Chondrocyte (in vitro differentiated cells): Measurements from ENCODE around the gene CFAP298. TPM values are rescaled to one million over a fixed set of nuclear protein-coding genes. Genes with fewer than 3 reads are reported as not detected.
"Not testable (repeated sequence)": the region's sequence is repeated elsewhere in the genome, so short reads cannot be mapped to it uniquely, and the experiment has no call there.

Experiments
- DNase-seq: peaks from one replicate; pipeline ENCODE4 v3.0.0; 2021; ENCODE audit warnings: mixed read lengths, low spot score
- H3K27ac Mint-ChIP-seq: one replicate; pipeline ENCODE4 v1.8.0; 2021; ENCODE audit warnings: mild to moderate bottlenecking, moderate library complexity, mixed read lengths; ENCODE audit not compliant: unreplicated experiment
- H3K27me3 Mint-ChIP-seq: 2 replicates; pipeline ENCODE4 v1.8.0; 2021; ENCODE audit warnings: low read depth, mixed read lengths
- H3K36me3 Mint-ChIP-seq: 2 replicates; pipeline ENCODE4 v1.8.0; 2021; ENCODE audit warnings: low read depth, mixed read lengths
- H3K4me1 Mint-ChIP-seq: 2 replicates; pipeline ENCODE4 v1.8.0; 2021; ENCODE audit warnings: low read depth, mild to moderate bottlenecking, mixed read lengths
- H3K4me3 Mint-ChIP-seq: one replicate; pipeline ENCODE4 v1.8.0; 2021; ENCODE audit warnings: mild to moderate bottlenecking, moderate library complexity, mixed read lengths; ENCODE audit not compliant: unreplicated experiment
- H3K9me3 Mint-ChIP-seq: 2 replicates; pipeline ENCODE4 v1.8.0; 2021; ENCODE audit warnings: low read depth, mixed read lengths
- CTCF ChIP-seq: fragments of 200-600 bp; sonication (generic); IDR thresholded peaks from 2 replicates; pipeline ENCODE4 v1.5.0; 2021; ENCODE audit warnings: antibody characterized with exemption, mild to moderate bottlenecking, moderate library complexity
- total RNA-seq: library from RNA; stranded (reverse); gene quantifications from 3 replicates; pipeline ENCODE4 v1.2.1, GENCODE V29; 2021

Gene CFAP298
- total RNA-seq, 1 donor from 2014 or later = 25.3 TPM

- Mint-ChIP-seq H3K36me3 (peaks cover 5% of the 10 kb centered on the region), H3K4me3 (peak overlapping the region; percentile 97), H3K4me1 (peaks cover 11% of the 10 kb centered on the region), H3K27ac (peak overlapping the region; percentile 97), H3K9me3 (no peaks in the 10 kb centered on the region), H3K27me3 (peaks cover 9% of the 10 kb centered on the region)
- TF ChIP-seq CTCF = no peak
- DNase-seq = no peak
Measured at GRCh38 chr21:32612999-32613337, 791 bp upstream of the CFAP298 start.

GRCh38 chr21:32611471-32611997 lies 643 bp downstream of the CFAP298 start:
- peak overlapping the region; percentile 97 for H3K27ac Mint-ChIP-seq
- H3K27me3 Mint-ChIP-seq = peaks cover 5% of the 10 kb centered on the region
- peak; percentile 66 for DNase-seq
- H3K4me1 Mint-ChIP-seq = peaks cover 11% of the 10 kb centered on the region
- no peak for TF ChIP-seq CTCF
- H3K9me3 Mint-ChIP-seq = no peaks in the 10 kb centered on the region
- H3K36me3 Mint-ChIP-seq = peaks cover 9% of the 10 kb centered on the region
- H3K4me3 Mint-ChIP-seq = peak overlapping the region; percentile 97

GRCh38 chr21:32610940-32611339 lies 1.2 kb downstream of the CFAP298 start:
- H3K36me3 Mint-ChIP-seq = peaks cover 12% of the 10 kb centered on the region
- not testable (repeated sequence) for H3K27me3 Mint-ChIP-seq, DNase-seq, H3K9me3 Mint-ChIP-seq
- peak overlapping the region; percentile 17 for H3K27ac Mint-ChIP-seq
- peak overlapping the region; percentile 36 for H3K4me3 Mint-ChIP-seq
- peaks cover 11% of the 10 kb centered on the region for H3K4me1 Mint-ChIP-seq

- Mint-ChIP-seq H3K36me3 (peaks cover 20% of the 10 kb centered on the region), H3K27me3 (no peaks in the 10 kb centered on the region), H3K4me3 (no peak overlapping the region), H3K27ac (no peak overlapping the region), H3K4me1 (peaks cover 11% of the 10 kb centered on the region), H3K9me3 (no peaks in the 10 kb centered on the region)
- TF ChIP-seq CTCF = no peak
- DNase-seq = no peak
Measured at GRCh38 chr21:32608851-32609250, 3.3 kb downstream of the CFAP298 start.

GRCh38 chr21:32605469-32605868 lies 6.7 kb downstream of the CFAP298 start:
- Mint-ChIP-seq H3K9me3 (no peaks in the 10 kb centered on the region), H3K27ac (no peak overlapping the region), H3K36me3 (peaks cover 30% of the 10 kb centered on the region), H3K27me3 (no peaks in the 10 kb centered on the region), H3K4me3 (no peak overlapping the region), H3K4me1 (no peaks in the 10 kb centered on the region)
- no peak for TF ChIP-seq CTCF
- DNase-seq = peak; percentile 56

GRCh38 chr21:32604464-32604863 lies 7.7 kb downstream of the CFAP298 start:
- Mint-ChIP-seq H3K9me3 (no peaks in the 10 kb centered on the region), H3K36me3 (peaks cover 32% of the 10 kb centered on the region), H3K4me1 (no peaks in the 10 kb centered on the region), H3K4me3 (no peak overlapping the region), H3K27me3 (no peaks in the 10 kb centered on the region), H3K27ac (no peak overlapping the region)
- DNase-seq = peak; percentile 50
- TF ChIP-seq CTCF = no peak
